ENCODE results near the gene GRIN2D. TPM values are rescaled to one million over a fixed set of nuclear protein-coding genes. Genes with fewer than 3 reads are reported as not detected.

GRIN2D gene
- total RNA-seq, 6 experiments from 2014 or later, result 0.09 to 0.29 (median 0.22) TPM

GRCh38 chr19:48372904-48373303, 20.6 kb upstream of the GRIN2D start:
- Histone ChIP-seq H3K27ac (no peak overlapping the region), H3K27me3 (no peaks in the 10 kb centered on the region), H3K9me3 (no peaks in the 10 kb centered on the region), H3K36me3 (no peaks in the 10 kb centered on the region), H3K4me1 (no peaks in the 10 kb centered on the region), H3K4me3 (no peak overlapping the region)
- DNase-seq (no peak), ATAC-seq (peak in 1 of 4 donors; percentile 11)
- intact Hi-C loops (cut with DNase I), result no loop called here
- WGBS (ENCODE audit: insufficient coverage, low coverage, low lambda C conversion rate, missing lambda C conversion rate), result 55% methylated on average over 4 of the region's 4 CpGs
- TF ChIP-seq POLR2A (IDR thresholded peaks at IDR 0.05) (no peak), CTCF (IDR thresholded peaks at IDR 0.05) (no peak)

GRCh38 chr19:48373567-48373966, 19.9 kb upstream of the GRIN2D start:
- Histone ChIP-seq H3K4me1 (no peaks in the 10 kb centered on the region), H3K9me3 (no peaks in the 10 kb centered on the region), H3K27me3 (no peaks in the 10 kb centered on the region), H3K27ac (no peak overlapping the region), H3K4me3 (no peak overlapping the region), H3K36me3 (no peaks in the 10 kb centered on the region)
- ATAC-seq, result peak in 1 of 4 donors; percentile 9
- intact Hi-C loops (cut with DNase I), result no loop called here
- WGBS (ENCODE audit: insufficient coverage, low coverage, low lambda C conversion rate, missing lambda C conversion rate), result 60% methylated on average over 1 of the region's 11 CpGs
- no peak for TF ChIP-seq CTCF (IDR thresholded peaks at IDR 0.05)
- TF ChIP-seq POLR2A (IDR thresholded peaks at IDR 0.05), result no peak
- no peak for DNase-seq

- Histone ChIP-seq H3K4me3 (no peak overlapping the region), H3K4me1 (no peaks in the 10 kb centered on the region), H3K27me3 (no peaks in the 10 kb centered on the region), H3K27ac (no peak overlapping the region), H3K36me3 (peaks cover 0 to 12% (median 3%) of the 10 kb centered on the region in 4 donors), H3K9me3 (no peaks in the 10 kb centered on the region)
- 80% methylated on average over 5 of the region's 10 CpGs for WGBS (ENCODE audit: insufficient coverage, low coverage, low lambda C conversion rate, missing lambda C conversion rate)
- intact Hi-C loops (cut with DNase I), result no loop called here
- no peak for DNase-seq
- ATAC-seq, result no peak
- TF ChIP-seq CTCF (IDR thresholded peaks at IDR 0.05) (no peak), POLR2A (IDR thresholded peaks at IDR 0.05) (no peak)
Measured at GRCh38 chr19:48378194-48378570, 15.3 kb upstream of the GRIN2D start.

GRCh38 chr19:48379058-48379457, 14.4 kb upstream of the GRIN2D start:
- ATAC-seq, result no peak
- Histone ChIP-seq H3K4me3 (no peak overlapping the region), H3K27me3 (no peaks in the 10 kb centered on the region), H3K4me1 (no peaks in the 10 kb centered on the region), H3K27ac (no peak overlapping the region), H3K36me3 (peaks cover 0 to 21% (median 9%) of the 10 kb centered on the region in 4 donors), H3K9me3 (no peaks in the 10 kb centered on the region)
- intact Hi-C loops (cut with DNase I), result no loop called here
- TF ChIP-seq POLR2A (IDR thresholded peaks at IDR 0.05) (no peak), CTCF (IDR thresholded peaks at IDR 0.05) (no peak)
- no peak for DNase-seq
- 70% methylated on average over 5 of the region's 5 CpGs for WGBS (ENCODE audit: insufficient coverage, low coverage, low lambda C conversion rate, missing lambda C conversion rate)
